Activated CD4-positive, alpha-beta T cell treated with anti-CD3 and anti-CD28 coated beads, Interleukin-2, amount 10 ng/mL, durations not matched to agents 24 days and 14 days (primary cell): Measurements from ENCODE around the gene SND1. TPM values are rescaled to one million over a fixed set of nuclear protein-coding genes. Genes with fewer than 3 reads are reported as not detected.
A peak's percentile ranks its signal among the peaks of the same experiment; 100 is the strongest.
"Not testable (repeated sequence)": the region's sequence is repeated elsewhere in the genome, so short reads cannot be mapped to it uniquely, and the experiment has no call there.

Experiments
- DNase-seq: peaks from one replicate; pipeline ENCODE4 v3.0.0; 2022
- H3K27ac Mint-ChIP-seq: one replicate; pipeline ENCODE4 v1.8.0; 2022; ENCODE audit warnings: mild to moderate bottlenecking, mixed read lengths
- H3K27me3 Mint-ChIP-seq: one replicate; pipeline ENCODE4 v1.8.0; 2022; ENCODE audit warnings: mixed read lengths
- H3K36me3 Mint-ChIP-seq: one replicate; pipeline ENCODE4 v1.8.0; 2022; ENCODE audit warnings: low read depth, mild to moderate bottlenecking, mixed read lengths
- H3K4me1 Mint-ChIP-seq: one replicate; pipeline ENCODE4 v1.8.0; 2021; ENCODE audit warnings: mixed read lengths
- H3K4me3 Mint-ChIP-seq: one replicate; pipeline ENCODE4 v1.8.0; 2022; ENCODE audit warnings: mild to moderate bottlenecking, moderate library complexity, mixed read lengths
- H3K9me3 Mint-ChIP-seq: one replicate; pipeline ENCODE4 v1.8.0; 2021; ENCODE audit warnings: mixed read lengths
- intact Hi-C: fragments of 100-400 bp; cut with micrococcal nuclease; formaldehyde crosslinking; loops from one replicate; pipeline ENCODE4 v1.15.1; 2023
- total RNA-seq: library from RNA; stranded (reverse); gene quantifications from 2 replicates; pipeline ENCODE4 v1.2.3, GENCODE V29; 2022

The SND1 gene
- total RNA-seq, 1 donor from 2014 or later, result 295 TPM

DNA sequence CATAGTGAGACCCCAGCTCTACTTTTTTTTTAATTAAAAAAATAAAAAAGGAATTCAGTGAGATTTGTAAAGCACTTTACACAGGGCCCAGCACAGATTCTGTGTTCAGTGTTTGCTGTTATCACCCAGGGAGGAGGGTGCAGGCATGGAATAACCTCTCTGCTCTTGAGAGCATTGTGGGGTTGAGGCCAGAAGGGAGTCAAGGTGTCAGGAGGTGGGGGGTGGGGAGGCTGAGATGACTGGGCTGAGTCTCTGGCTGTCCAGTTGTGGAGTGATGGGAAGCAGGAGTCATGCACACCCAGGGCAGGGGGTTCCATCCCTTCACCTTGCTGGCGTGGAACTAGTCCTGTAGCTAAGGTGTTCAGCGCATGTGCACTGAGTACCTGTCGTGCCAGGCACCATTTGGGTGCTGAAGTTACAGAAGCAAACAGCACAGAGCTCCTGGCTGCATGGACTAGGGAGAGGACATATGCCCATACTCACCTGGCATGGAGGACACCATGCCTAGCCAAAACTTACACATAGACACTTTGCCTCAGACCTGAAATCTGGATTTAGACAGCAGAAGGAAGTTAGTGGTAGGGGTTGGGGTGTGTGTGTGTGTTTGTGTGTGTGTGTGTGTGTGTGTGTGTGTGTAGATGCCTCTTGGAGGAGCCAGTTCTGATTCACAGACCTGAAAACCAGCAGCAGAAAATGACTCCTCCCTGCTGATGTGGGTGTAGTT is 448.4 kb downstream of the SND1 start:
- H3K9me3 Mint-ChIP-seq, result no peaks in the 10 kb centered on the region
- H3K27me3 Mint-ChIP-seq, result peaks cover 6% of the 10 kb centered on the region
- intact Hi-C loops, result no loop called here
- peaks cover 10% of the 10 kb centered on the region for H3K4me1 Mint-ChIP-seq
- no peak for DNase-seq
- no peak overlapping the region for H3K4me3 Mint-ChIP-seq
- no peak overlapping the region for H3K27ac Mint-ChIP-seq
- H3K36me3 Mint-ChIP-seq, result peaks cover 13% of the 10 kb centered on the region

- H3K36me3 Mint-ChIP-seq, result peaks cover 7% of the 10 kb centered on the region
- H3K27me3 Mint-ChIP-seq, result peaks cover 9% of the 10 kb centered on the region
- H3K4me1 Mint-ChIP-seq, result peaks cover 10% of the 10 kb centered on the region
- no peak overlapping the region for H3K4me3 Mint-ChIP-seq
- H3K27ac Mint-ChIP-seq, result peak overlapping the region; percentile 11
- no peaks in the 10 kb centered on the region for H3K9me3 Mint-ChIP-seq
- DNase-seq, result no peak
- intact Hi-C loops, result no loop called here
Measured at GRCh38 chr7:128100949-128101713, 449.1 kb downstream of the SND1 start.

GRCh38 chr7:128102490-128103291 is 450.7 kb downstream of the SND1 start:
- H3K9me3 Mint-ChIP-seq, result no peaks in the 10 kb centered on the region
- H3K4me1 Mint-ChIP-seq, result peaks cover 17% of the 10 kb centered on the region
- intact Hi-C loops, result no loop called here
- H3K4me3 Mint-ChIP-seq, result no peak overlapping the region
- peak overlapping the region; percentile 10 for H3K27ac Mint-ChIP-seq
- no peak for DNase-seq
- peaks cover 9% of the 10 kb centered on the region for H3K27me3 Mint-ChIP-seq
- H3K36me3 Mint-ChIP-seq, result peaks cover 2% of the 10 kb centered on the region

DNA sequence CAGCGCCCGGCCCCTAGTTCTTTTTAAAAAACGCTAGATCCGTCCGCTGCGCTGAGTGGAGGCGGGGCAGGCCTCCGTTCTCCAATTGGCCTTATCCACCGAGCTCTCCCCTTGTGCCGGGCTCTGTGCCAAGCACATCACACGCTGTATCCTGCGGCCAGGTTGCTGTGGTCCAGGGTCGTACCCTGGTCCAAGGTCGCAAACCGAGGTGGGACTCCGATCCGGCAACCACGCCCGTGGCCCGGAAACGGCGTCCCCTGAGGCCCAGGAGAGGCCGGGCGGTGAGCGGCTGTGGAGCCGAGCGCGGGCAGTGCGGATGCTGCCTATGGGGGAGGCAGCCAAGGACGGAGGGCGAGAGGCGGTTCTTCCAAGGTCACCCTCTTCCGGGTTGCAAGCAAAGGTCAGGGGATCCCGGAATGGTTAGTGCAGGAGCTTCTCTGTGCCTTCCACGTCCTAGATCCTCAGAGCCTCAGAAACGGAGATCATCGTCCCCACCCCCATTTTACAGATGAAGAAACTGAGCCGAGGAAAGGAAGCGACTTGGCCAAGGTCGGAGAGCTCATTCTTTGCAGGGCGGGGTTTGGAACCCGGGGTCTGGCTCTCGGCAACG is 451.6 kb downstream of the SND1 start:
- Mint-ChIP-seq H3K9me3 (no peaks in the 10 kb centered on the region), H3K27me3 (peaks cover 9% of the 10 kb centered on the region), H3K4me3 (peak overlapping the region; percentile 84), H3K4me1 (peaks cover 21% of the 10 kb centered on the region), H3K27ac (no peak overlapping the region), H3K36me3 (no peaks in the 10 kb centered on the region)
- intact Hi-C loops, result no loop called here
- peak; percentile 70 for DNase-seq

DNA sequence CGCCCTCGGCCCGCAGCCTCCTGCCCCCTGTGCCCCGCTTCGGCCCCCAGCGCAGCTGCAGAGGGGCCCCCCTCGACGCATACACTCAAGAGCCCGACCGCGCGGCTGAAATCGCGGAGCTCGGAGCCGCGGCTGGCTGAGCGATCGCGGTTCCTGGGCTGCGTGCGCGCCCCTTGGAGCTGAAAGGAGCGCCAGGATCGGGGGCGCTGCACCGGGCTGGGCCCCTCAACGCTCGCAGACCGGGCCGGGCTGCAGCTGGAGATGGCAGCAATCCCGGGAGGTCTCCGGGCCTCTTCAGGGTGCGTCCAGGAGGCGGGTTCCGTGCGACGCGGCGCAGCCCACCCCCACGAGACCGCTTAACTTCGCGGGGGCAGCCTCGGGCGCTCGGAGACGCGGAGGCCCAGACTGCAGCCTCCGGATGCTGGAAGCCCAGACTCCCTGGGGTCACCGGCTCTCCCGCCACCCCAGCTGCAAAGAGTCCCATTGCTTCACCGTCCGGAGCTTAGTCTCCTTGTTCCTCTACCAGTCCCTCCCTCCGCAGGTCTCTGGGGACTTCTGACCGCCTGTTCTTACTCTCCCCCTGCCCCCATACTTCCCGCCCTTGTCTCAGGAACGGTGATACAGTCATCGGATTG is 452.2 kb downstream of the SND1 start:
- H3K4me1 Mint-ChIP-seq, result peaks cover 27% of the 10 kb centered on the region
- H3K9me3 Mint-ChIP-seq, result no peaks in the 10 kb centered on the region
- peak overlapping the region; percentile 84 for H3K4me3 Mint-ChIP-seq
- H3K36me3 Mint-ChIP-seq, result no peaks in the 10 kb centered on the region
- H3K27ac Mint-ChIP-seq, result no peak overlapping the region
- H3K27me3 Mint-ChIP-seq, result peaks cover 9% of the 10 kb centered on the region
- peak; percentile 65 for DNase-seq
- intact Hi-C loops, result no loop called here

- DNase-seq, result no peak
- Mint-ChIP-seq H3K4me1 (peaks cover 35% of the 10 kb centered on the region), H3K27me3 (peaks cover 9% of the 10 kb centered on the region)
Measured at GRCh38 chr7:128105228-128106022, 453.4 kb downstream of the SND1 start.

DNA sequence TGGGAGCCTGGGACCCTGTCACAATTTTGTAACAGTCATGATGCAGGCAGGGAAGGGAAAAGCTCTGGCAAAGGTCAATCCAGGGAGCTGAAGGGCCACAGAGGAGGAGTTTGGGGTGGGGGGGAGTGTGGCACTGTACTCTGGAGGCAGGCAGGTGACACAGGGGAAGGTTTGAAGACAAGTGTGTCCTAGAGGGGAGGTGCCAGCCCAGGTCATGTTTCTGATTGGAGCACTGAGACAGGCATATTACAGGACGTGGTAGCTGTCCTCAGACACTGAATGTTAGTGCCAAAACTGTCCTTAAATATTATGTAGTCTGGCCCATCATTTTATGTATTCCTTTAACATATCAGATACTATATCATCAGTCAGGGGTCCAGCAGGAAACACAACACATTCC is 454.8 kb downstream of the SND1 start:
- Mint-ChIP-seq H3K27me3 (peaks cover 9% of the 10 kb centered on the region), H3K36me3 (no peaks in the 10 kb centered on the region), H3K4me3 (no peak overlapping the region), H3K9me3 (no peaks in the 10 kb centered on the region), H3K27ac (peak overlapping the region; percentile 23), H3K4me1 (peaks cover 40% of the 10 kb centered on the region)
- no peak for DNase-seq
- intact Hi-C loops, result no loop called here

More at GRCh38 chr7:128105228-128106022, 453.4 kb downstream of the SND1 start:
- Mint-ChIP-seq H3K4me3 (no peak overlapping the region), H3K36me3 (no peaks in the 10 kb centered on the region), H3K9me3 (no peaks in the 10 kb centered on the region), H3K27ac (no peak overlapping the region)
- intact Hi-C loops, result no loop called here

DNA sequence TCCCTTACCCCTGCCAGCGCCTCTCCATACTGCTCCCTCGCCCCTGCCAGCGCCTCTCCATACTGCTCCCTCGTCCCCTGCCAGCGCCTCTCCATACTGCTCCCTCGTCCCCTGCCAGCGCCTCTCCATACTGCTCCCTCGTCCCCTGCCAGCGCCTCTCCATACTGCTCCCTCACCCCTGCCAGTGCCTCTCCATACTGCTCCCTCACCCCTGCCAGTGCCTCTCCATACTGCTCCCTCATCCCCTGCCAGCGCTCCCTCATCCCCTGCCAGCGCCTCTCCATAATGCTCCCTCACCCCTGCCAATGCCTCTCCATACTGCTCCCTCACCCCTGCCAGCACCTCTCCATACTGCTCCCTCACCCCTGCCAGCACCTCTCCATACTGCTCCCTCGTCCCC is 455.5 kb downstream of the SND1 start:
- peaks cover 10% of the 10 kb centered on the region for H3K27me3 Mint-ChIP-seq
- DNase-seq, H3K36me3 Mint-ChIP-seq, H3K4me3 Mint-ChIP-seq, intact Hi-C loops, H3K9me3 Mint-ChIP-seq, H3K27ac Mint-ChIP-seq: not testable (repeated sequence)
- peaks cover 46% of the 10 kb centered on the region for H3K4me1 Mint-ChIP-seq

- Mint-ChIP-seq H3K27me3 (peaks cover 11% of the 10 kb centered on the region), H3K4me3 (peak overlapping the region; percentile 74), H3K36me3 (no peaks in the 10 kb centered on the region), H3K27ac (peak overlapping the region; percentile 76), H3K9me3 (no peaks in the 10 kb centered on the region), H3K4me1 (peaks cover 46% of the 10 kb centered on the region)
- intact Hi-C loops, result no loop called here
- no peak for DNase-seq
Measured at GRCh38 chr7:128108129-128108528, 456.1 kb downstream of the SND1 start.

DNA sequence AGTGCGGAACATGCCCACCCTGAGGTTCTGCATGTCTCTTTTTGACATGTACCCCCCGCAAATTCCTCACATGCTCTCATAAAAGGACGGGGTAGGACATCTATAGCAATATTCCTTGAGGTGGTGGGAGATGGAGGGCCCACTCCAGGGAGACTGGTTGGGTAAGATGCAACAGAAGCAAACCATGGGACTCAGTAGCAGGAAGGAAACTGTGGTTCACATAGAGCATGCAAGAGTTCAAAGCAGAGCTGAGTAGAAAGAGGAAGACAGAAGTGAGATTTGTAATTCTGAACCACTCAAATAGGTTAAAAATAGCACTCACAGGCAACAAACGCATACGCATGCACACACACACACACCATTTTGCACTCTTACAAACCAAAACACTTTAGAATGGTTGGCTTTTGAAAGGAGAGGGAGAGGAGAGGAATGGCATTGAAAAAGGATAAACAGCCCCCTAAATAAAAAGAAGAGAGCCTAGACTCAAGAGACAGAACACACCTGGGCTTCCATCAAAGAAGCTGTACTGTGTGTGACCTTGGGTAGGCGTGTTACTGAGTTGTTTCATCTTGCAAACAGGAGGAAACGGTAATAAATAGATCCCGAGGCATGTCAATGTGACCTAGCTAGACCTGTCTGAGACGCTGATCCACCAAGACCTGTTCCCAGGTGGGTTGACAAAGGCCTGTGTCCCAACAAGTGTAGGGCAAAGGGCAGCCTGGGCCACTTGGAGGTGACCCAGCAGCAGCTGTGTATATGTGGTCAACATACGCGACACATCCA is 456.8 kb downstream of the SND1 start:
- intact Hi-C loops, result no loop called here
- Mint-ChIP-seq H3K27me3 (peaks cover 9% of the 10 kb centered on the region), H3K27ac (peak overlapping the region; percentile 76), H3K4me3 (peak overlapping the region; percentile 74), H3K9me3 (no peaks in the 10 kb centered on the region), H3K4me1 (peaks cover 42% of the 10 kb centered on the region), H3K36me3 (no peaks in the 10 kb centered on the region)
- DNase-seq, result peak; percentile 78

DNA sequence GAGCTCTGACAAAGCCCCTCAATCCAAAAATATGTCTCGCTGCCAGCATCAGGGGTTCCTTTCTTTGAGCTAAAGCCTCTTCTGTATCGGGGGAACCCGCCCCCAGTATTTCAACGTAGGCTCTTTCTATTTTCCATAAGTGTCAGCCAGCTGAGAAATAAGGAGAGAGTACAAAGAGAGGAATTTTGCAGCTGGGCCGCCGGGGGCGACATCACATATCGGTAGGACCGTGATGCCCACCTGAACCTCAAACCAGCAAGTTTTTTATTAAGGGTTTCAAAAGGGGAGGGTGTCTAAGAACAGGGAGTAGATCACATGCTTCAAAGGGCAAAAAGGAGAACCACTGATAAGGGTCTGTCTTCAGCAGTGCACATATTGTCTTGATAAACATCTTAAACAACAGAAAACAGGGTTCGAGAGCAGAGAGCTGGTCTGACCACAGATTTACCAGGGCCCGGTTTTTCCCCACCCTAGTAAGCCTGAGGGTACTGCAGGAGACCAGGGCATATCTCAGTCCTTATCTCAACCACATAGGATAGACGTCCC is 457.5 kb downstream of the SND1 start:
- H3K9me3 Mint-ChIP-seq, intact Hi-C loops, DNase-seq, H3K36me3 Mint-ChIP-seq: not testable (repeated sequence)
- Mint-ChIP-seq H3K4me3 (peak overlapping the region; percentile 74), H3K27me3 (peaks cover 12% of the 10 kb centered on the region), H3K4me1 (peaks cover 41% of the 10 kb centered on the region), H3K27ac (peak overlapping the region; percentile 76)
